Activated CD4-positive, alpha-beta T cell treated with anti-CD3 and anti-CD28 coated beads, Interleukin-2, amount 50 U/mL, for 4 hours (primary cell): Measurements from ENCODE around the gene CLCN2.
A peak's percentile ranks its signal among the peaks of the same experiment; 100 is the strongest.

Experiments
- DNase-seq, 2 experiments: peaks; one replicate each; pipeline ENCODE4 v3.0.0-alpha.2; 2020

Gene CLCN2

DNA sequence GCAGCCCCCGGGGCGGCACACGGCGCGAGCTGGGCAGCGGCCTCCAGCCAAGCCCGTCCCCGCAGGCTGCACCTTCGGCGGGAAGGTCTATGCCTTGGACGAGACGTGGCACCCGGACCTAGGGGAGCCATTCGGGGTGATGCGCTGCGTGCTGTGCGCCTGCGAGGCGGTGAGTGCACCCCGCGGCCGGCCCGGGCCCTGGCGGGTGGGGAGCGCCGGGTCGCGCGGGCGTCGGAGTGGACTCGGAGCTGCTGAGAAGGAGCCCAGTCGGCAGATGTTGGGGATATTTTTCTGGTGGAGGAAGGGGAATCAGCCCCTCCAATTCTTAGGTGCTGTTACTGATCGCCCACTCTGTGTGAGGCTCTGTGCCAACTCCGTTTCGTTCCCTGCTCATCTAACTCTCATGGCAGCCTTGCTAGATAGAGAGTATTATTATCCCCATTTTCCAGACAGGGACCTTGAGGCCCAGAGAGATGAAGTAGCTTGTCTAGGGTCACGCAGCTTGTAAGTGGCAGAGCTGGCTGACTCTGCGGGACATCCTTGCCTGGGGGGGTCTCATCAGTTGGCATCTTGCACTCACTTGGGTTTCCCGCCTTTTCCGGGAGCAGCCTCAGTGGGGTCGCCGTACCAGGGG lies 19.3 kb upstream of the CLCN2 start:
- no peak for DNase-seq

DNA sequence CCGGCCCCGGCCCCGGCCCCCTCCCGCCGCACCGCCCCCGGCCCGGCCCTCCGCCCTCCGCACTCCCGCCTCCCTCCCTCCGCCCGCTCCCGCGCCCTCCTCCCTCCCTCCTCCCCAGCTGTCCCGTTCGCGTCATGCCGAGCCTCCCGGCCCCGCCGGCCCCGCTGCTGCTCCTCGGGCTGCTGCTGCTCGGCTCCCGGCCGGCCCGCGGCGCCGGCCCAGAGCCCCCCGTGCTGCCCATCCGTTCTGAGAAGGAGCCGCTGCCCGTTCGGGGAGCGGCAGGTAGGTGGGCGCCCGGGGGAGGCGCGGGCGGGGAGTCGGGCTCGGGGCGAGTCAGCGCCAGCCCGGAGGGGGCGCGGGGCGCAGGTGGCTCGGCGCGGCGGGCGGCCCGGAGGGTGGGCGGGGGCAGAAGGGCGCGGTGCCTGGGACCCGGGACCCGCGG lies 18.8 kb upstream of the CLCN2 start:
- DNase-seq = peak in 1 of 2 experiments; percentile 23

DNA sequence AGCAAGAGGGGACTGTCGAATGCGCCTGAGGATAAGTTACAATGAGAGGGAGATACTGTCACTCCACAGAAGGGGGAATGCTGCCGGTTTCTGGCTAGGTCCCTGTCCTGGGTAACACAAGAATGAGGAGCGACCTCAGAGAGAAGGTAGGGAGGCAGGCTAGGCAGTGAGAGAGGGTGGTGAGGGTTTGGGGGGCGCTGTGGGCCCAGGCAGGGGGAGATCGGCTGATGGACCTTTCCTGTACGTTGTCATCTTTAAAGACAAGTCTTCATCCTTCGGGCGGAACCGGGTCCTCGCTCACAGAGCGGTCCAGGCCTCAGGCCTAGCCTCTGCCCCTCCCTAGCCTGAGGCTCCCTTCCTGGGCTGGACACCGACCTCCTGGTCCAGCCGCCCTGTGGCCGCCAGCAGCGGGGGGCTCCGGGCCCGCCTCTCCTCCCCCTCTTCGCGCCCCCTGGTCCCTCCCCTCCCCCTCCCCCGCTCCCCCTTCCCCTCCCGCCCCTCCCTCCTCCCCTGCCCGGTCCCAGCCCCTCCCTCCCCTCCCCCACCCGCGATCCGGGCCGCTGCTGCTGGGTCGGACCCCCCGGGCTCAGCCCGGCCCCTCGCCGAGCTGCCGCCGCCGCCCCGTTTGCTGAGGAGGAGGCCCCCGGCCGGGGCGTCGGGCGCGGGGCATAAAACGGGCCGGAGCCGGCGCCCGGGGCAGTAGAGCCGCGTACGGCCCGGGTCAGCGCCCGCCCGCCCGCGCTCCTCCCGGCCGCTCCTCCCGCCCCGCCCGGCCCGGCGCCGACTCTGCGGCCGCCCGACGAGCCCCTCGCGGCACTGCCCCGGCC lies 18.2 kb upstream of the CLCN2 start, which contains the start of gene CHRD:
Gene CHRD, plus strand, starts transcription at position 697 of the 827 bp plus-strand sequence. CDS start 265 bp downstream, outside the sequence.
- DNase-seq = no peak

DNA sequence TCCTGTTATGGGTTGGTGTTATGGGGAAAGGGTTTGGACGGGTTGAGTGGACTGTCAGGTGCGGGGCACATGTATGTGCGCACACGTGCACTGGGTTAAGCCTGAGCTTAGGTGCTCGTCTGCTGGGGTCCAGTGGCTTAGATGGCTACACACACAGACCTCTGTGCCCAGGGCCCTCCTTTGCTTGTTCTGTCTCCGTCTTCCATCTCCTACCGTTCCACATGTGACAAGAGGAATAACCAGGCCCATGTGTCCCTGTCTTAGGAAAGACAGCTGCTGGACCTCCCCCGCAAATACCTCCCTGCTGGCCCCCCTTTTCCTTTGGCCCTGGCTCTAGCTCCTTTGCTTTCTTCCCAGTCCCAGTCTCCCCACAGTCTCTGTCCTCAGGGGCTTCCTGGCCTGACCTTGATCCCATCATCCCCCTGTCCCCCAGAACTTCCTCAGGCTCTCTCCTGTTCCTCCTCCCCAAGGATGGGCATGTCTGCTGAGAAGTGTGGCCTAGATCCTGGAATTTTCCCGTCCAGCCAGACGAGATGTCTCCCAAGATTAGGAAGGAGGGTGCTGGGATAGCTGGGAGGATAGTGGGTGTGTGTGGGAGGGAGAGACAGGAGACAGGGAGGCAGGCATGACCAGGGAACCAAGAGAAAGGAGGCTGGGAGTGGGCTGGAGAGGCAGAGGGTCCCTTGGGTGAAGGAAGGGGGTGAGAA lies 17.4 kb upstream of the CLCN2 start:
- DNase-seq = no peak

DNA sequence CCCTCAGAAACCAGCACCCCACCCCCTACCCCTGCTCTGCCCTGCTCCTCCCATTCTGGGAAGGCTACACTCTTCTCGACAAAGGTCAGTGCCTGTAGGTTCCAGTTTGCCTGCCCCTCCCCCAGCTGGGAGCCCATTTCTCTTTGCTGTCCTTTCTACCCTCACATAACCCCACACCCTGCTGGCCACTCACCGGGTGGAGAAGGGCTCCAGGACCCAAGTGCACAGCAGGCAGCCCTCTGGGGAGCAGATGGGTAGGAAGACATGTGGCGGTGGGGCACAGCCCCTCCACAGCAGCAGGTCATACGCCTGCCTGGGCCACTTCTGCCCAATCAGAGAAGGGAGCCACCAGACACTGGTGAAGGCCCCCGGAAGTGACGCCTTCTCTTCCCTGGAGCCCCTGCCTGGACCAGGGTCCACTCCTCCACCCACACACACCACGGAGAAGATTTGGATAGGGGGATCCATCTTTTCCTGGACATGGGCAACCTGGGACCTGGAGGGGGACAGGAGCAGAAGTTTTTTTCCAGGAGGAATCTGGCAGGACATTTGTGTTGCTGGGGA lies 16.6 kb upstream of the CLCN2 start, which contains the start of gene THPO:
Gene THPO, minus strand, starts transcription at position 326 of the 564 bp plus-strand sequence. CDS start 1,948 bp downstream, outside the sequence.
- DNase-seq = no peak

DNA sequence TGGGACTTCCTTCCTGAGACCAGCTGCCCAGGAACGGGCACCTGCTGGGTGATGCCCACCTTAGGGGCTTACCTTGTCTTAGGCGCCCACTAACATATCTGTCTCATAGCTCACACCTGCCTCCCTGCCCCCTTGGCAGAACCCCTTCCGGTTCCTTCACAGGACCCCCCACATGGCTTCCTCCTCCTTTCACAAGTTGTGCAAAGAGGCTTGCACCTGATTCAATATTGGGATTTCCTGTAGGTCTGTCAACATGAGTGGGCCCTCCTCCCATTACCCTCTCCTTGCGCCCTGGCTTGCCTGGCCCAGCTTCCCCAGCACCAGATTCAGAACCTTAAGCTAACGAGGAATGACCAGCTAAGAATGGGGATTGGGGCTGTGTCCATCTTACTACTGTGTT lies 16.0 kb upstream of the CLCN2 start:
- no peak for DNase-seq

DNA sequence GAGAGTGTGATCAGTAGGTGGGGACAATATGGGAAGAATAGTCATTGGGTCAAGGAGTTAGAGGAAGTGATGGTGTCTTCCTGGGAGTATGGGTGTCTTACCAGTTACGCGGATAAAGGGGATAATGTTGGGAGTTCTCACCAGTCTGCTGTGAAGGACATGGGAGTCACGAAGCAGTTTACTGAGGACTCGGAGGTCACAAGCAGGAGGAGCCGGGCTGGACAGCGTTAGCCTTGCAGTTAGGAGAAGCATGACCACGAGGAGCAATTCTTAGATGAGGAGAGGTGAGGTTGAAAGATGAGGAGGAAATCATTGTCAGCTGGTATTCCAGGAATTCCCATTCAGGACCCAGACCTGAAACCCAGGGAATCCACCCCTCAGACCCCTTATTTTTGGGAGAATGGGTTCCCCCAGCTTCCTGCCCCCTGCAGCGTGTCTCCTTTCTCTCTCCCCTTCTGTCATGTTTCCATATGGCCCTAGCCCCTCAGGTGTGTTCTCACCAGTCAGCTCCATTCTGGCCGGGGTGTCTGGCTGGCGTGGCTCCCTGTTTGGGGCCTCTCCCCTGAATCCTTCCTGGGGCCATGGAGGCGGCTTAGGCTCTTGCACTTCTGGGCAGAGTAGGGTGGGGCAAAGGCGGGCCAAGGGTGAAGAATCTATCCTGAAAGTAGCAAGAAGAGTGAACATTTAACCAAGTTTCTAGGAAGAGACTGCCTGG lies 14.5 kb upstream of the CLCN2 start:
- no peak for DNase-seq

DNA sequence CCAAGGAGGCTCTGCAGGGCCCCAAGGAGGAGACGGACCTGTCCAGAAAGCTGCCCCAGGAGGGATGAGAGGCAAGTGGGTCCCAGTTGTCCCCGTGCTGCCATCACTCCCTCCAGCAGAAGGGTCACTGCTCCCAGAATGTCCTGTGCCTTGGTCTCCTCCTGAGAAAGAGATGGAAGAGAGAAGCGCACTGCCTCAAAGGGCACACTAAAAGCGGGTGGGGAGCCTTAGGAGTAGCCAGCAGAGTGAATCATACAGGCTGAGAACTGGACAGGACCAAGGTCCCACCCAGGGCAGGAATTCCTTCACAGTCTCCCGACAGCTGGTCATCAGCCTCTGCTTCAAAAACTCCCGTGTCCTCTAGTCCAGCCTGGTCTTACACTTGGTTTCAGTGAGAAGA lies 12.0 kb upstream of the CLCN2 start:
- no peak for DNase-seq

DNA sequence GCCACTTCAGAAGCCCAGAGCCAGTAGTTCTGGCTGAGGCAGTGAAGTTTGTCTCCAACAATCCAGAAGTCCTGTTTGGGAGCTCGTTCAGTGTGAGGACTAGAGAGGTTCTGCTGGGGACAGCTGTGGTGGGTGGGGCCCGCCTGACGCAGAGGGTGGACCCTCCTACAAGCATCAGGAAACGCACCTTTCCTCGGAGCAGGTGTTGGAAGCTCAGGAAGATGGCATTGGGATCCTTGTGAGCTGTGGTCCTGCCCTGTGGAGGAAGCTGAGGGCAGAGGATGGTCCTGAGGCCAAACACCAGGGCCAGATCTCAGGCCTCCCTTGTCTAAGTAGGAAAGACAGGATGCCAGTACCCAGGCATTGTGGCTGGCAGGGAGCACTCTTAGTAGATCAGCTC lies 11.5 kb upstream of the CLCN2 start:
- no peak for DNase-seq

DNA sequence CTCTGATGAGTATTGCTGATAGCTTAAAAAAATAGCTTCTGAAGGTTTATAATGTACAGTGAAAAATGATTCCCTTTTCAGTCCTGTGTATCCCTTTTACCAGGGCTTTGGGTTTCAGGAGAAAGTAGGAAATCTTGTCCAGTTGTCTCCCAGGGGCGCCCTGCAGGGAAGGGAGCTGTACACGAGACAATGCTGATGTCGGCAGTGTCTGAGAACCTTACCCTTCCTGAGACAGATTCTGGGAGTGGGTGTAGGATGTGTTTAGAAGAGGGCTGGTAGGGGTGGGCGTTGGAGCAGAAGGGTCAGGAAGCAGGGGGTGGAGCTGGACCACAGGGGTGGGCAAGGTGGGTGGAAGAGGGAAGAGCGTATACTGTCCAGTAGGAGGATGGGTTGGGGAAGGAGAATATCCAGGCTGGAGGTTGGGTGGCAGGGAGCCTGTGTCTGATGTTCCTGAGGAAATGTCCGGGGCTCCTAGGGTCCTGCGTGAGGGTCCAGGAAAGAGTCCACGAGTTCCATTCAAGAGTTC lies 11.0 kb upstream of the CLCN2 start:
- DNase-seq = no peak

DNA sequence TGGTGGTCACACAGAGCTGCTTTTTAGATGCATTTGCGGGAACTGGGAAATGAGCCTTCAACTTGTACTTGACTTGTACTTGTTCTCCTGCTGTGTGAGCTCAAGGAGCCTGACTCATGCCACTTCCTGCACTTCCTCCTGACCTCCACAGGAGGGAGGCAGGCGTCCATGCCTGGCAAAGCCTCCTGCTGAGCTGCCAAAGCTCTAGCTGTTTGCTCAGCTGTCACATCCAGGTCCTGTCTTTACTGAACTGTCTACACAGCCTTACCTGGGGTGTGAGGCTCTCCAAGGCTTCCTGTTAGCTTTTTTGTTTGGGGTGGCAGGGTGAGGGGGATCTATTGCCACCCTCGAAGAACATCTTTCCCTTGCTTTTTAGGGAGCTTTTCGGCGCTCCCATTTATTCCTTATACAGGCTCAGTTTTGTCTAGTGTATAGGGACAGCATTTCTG lies 10.2 kb upstream of the CLCN2 start:
- peak; percentile 48 to 52 for DNase-seq

DNA sequence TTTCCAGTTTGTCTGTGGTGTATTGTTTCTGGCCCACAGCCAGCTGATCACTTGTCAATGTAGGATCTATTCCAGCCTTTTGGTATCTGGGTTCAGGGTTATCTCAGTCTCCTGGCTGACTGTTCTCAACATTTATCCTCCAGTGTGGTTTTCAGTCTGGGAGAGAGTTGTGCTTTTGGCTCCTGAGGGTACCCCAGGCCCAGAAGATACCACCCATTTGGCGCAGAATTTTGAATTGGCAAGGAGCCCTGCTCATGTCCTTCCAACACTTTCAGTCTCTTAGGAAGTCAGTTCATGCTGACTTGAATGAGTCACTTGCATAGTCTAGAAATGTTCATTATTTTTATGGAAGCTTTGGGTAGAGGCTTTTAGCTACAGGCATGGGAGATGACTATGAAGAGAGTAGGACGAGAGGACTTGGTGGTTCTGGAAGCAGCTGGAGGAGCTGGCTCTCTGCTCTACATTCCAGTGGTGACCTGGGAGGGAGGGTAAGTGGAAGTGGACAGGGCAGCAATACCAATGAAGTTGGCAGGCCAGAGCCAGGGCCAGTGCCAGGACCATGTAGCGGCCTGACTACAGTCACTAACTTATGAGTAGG lies 7.3 kb upstream of the CLCN2 start:
- DNase-seq = no peak

DNA sequence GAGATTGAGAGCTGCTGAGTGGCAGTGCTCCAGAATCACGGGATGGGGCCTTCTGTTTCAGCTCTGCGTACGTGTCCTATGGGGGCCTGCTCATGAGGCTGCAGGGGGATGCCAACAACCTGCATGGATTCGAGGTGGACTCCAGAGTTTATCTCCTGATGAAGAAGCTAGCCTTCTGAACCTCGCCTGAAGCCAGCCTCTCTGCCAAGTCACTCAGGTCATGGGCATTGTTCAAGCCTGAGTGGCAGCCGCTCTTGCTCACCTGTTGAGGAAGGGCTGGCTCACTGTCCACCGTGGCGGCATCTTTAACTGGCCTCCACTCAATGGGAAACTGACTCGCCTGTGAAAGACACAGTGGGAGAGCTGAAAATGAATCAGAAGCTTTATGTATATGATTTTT lies 6.7 kb upstream of the CLCN2 start:
- DNase-seq = no peak

DNA sequence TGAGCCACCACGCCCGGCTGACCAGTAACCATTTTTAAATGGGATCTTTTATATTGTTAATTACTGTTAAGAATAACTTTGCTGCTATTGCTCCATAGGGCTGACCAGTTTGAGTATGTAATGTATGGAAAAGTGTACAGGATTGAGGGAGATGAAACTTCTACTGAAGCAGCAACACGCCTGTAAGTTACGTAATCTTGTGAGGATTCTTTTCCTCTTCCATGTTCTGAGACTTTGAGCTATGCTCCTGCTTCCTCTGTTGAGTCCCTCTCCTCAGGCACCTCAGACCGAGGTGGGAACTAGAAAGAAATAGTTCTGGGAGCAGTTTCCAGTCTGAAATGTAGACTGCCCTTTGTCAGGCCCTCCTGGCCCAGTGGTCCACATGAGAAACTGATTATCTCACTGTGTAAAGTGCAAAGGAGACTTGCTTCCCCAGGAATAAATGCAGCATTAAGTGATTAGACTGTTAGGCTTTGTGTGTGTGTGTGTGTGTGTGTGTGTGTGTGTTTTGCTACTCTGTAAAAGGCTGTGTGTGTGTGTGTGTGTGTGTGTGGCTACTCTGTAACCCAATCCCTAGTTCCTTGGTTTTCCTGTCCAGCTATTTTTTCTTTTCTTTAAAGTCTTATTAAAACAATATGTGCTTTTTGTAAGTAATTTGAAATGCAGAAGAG lies 5.3 kb upstream of the CLCN2 start:
- no peak for DNase-seq

DNA sequence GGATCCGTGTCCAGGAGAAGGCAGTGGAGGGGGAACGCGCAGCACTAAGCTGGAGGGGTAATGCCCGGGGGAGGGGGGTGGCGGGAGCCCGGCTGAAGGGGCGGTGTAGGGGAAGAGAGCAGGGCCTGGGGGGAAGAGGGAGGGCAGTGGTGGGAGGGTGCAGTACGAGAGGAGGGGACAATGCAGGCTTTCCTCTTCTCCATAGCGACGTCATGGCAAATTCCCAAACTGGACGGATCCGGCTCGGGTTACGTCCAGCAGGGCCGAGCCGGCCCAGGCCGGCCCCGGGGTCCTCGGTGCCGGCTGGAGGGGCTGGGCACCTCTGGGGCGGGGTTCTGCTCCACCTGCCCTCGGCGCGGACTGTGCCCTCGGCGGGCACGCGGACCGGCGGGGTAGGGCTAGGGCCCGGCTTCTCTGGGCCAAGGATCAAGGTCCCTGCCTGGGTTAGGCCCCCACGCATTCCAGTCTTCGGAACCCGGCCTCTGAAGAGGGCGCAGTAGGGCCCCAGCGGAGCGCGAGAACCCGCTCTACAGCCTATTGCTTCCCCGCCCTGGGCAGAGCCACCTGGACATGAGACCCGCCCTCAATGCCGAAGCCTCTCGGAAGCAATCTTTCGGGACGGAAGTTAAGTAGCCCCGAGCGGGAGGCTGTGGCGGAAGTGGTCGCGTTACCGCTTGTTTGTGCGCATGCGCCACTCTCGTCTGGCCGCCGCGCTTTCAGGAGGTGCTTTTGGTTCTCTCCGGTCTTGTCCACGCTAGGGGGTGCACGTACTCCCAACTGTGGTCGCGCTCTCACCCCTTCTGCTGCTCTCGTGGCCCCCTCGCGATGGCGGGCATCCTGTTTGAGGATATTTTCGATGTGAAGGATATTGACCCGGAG lies 1.5 kb upstream of the CLCN2 start:
- peak; percentile 86 to 89 for DNase-seq

DNA sequence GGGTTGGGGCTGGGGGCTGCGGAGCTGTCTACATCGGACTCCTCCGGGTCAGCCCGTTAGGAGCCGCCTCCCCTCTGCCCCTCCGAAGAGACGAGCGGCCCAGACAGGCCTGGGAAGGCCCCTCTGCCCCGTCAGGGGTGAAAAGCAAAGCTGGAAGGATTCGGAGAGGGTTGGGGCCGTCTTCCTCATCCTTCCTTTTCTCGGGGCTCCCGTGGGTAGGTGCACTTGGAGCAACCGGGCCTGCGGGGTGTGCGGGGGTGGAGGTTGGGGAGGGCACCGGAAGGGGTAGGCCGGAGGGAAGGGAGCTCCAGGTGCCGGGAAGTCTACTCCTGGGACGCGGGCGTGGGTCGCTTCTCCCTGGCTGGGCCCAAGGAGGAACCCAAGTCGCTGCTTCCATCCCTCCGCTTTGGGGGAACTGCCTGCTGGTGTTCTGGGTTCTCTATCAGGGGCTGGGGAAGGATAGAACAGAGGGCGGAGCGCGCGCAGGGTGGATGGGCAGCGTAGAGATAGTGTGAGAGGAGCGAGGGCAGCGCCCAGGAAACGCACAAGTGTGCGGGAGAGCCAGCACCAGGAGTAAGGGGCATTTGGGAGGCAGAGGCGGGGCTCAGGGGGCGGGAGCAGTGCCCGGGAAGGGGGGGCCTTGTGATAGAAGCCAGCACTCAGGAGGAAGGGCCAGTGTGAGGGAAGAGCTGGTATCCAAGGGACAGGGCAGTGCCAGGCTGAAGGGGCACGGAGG lies 695 bp upstream of the CLCN2 start:
- peak; percentile 22 to 27 for DNase-seq

DNA sequence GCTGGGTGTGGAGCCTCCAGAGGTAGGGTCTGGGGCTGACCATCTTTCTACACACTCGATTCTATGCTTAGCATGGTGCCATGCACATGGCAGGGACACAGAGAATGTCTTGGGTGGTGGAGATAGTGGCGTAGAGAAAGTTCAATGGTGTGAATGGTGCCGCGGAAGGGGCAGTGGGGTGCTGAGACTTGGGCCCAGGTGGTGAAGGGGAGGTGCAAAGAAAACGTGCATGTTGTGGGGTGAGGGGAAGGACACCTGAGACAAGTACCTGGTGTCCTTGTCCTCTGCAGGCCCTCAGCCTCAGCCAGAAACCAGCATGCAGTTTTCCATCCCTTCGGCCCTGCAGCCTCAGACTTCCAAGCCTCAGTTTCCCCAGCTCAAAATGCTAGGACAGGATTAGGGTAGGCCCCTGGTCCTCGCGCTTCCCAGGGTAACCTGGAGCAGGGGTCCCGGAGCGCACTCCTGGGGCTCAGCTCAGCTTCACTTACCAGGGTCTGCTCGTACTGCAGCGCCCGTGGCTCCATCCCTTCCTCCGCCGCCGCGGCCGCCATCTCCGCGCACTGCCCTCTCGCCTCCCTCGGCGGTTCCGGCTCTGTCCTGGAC lies 375 bp downstream of the CLCN2 start:
- DNase-seq = no peak

DNA sequence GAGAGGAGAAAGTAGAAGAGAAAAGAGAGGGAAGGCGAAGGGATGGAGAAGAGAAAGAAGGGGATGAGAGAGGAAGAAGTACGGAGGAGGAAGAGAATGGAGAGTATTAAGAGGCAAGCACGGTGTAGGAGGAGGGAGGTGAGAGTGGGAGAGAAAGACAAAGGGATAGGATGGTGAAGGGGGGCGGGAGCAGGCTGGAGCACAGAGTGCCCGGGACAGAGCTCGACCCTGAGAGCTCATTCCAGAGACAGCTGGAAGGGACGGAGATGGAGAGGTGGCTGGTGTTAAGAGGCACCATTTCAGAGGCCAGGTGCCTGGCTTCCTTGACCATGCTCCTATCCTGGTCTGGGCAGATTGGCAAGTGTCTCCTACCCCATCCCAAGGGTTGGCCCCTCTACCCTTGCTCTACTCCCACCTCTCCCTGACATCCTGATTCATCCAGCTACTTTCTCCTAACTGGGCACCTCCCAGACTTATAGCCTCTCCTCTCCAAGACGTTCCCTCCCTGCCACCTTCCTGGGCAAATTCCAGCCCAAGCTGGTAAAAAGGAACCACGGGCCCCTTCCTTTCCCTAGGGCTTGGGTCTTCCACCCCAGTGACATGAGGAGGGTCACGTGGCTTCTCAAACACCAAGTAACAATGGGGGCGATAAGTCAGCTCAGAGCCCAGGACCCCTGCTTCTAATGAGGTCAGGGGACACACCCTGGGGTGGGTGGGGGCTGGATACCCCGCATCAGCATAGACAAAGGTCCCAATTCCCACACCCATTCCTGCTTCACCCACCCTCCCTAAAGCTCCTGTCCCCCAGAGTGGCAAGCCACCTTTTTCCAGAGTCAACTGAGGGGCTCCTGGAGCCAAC lies 1.1 kb downstream of the CLCN2 start:
- DNase-seq = no peak
